Natural killer cell (primary cell): ENCODE measurements around the gene RXRA. TPM values are rescaled to one million over a fixed set of nuclear protein-coding genes. Genes with fewer than 3 reads are reported as not detected.
A peak's percentile ranks its signal among the peaks of the same experiment; 100 is the strongest.

Experiments
- ATAC-seq, 3 donors: fragments of 150-1000 bp in 2 of 3; fragments of 200-7000 bp in 1 of 3; cut with Tn5 transposase; 1 replicate in 1 of 3; 2 replicates in 2 of 3; pipeline ENCODE4 v1.10.0; 2021; ENCODE audit warnings: mild to moderate bottlenecking in 2 of 3, moderate library complexity in 2 of 3
- DNase-seq, 2 donors: peaks; one replicate each; pipeline versions ENCODE4 v3.0.0 to v3.0.0-alpha.2; 2013 to 2021; ENCODE audit warnings: mixed read lengths in 1 of 2
- H3K27ac ChIP-seq: one replicate; pipeline ENCODE4 v1.5.1; 2013; ENCODE audit warnings: mild to moderate bottlenecking, low read length
- H3K27me3 ChIP-seq: one replicate; pipeline ENCODE4 v1.6.1; 2013; ENCODE audit warnings: low read length; ENCODE audit not compliant: control insufficient read depth, insufficient read depth
- H3K36me3 ChIP-seq: one replicate; pipeline ENCODE4 v1.6.1; 2013; ENCODE audit warnings: low read length; ENCODE audit not compliant: control insufficient read depth, insufficient read depth
- H3K4me1 ChIP-seq: one replicate; pipeline ENCODE4 v1.6.1; 2013; ENCODE audit warnings: low read length; ENCODE audit not compliant: control insufficient read depth, insufficient read depth
- H3K4me3 ChIP-seq: one replicate; pipeline ENCODE4 v1.5.1; 2013; ENCODE audit warnings: low read length
- H3K9me3 ChIP-seq: one replicate; pipeline ENCODE4 v1.6.1; 2013; ENCODE audit warnings: low read length; ENCODE audit not compliant: control insufficient read depth, insufficient read depth
- H3K27ac Mint-ChIP-seq, 2 donors: one replicate each; pipeline ENCODE4 v1.8.0; 2022; ENCODE audit warnings: mild to moderate bottlenecking in 2 of 2, mixed read lengths in 2 of 2, moderate library complexity in 1 of 2
- H3K27me3 Mint-ChIP-seq, 2 donors: one replicate each; pipeline ENCODE4 v1.8.0; 2022; ENCODE audit warnings: low read depth in 2 of 2, mixed read lengths in 2 of 2
- H3K36me3 Mint-ChIP-seq: one replicate; pipeline ENCODE4 v1.8.0; 2022; ENCODE audit warnings: mixed read lengths
- H3K4me1 Mint-ChIP-seq, 2 donors: one replicate each; pipeline ENCODE4 v1.8.0; 2022; ENCODE audit warnings: mixed read lengths in 2 of 2
- H3K4me3 Mint-ChIP-seq: one replicate; pipeline ENCODE4 v1.8.0; 2022; ENCODE audit warnings: mild to moderate bottlenecking, moderate library complexity, mixed read lengths
- H3K9me3 Mint-ChIP-seq, 2 donors: one replicate each; pipeline ENCODE4 v1.8.0; 2022; ENCODE audit warnings: mixed read lengths in 2 of 2
- CTCF ChIP-seq: fragments of 200-600 bp; IDR thresholded peaks from one replicate; pipeline ENCODE4 v1.8.0; 2022; ENCODE audit warnings: antibody characterized with exemption
- WGBS: methylation state at CpG from one replicate; pipeline ENCODE4 v1.1.7; 2013; ENCODE audit warnings: missing lambda C conversion rate; ENCODE audit not compliant: insufficient coverage; 5-methylcytosine and 5-hydroxymethylcytosine counted together
- intact Hi-C: fragments of 100-400 bp; cut with micrococcal nuclease; formaldehyde crosslinking; loops from one replicate; pipeline ENCODE4 v1.14.2; 2022
- total RNA-seq, 4 donors: library from RNA; stranded (reverse); fragments of 120-200 nt in 1 of 4; gene quantifications; one replicate each; pipeline versions ENCODE4 v1.2.3 to v1.2.4, GENCODE V29; 2013 to 2022

RXRA gene
- total RNA-seq, 3 donors from 2014 or later (not counting 1 experiment from before 2014, with no cell fraction given), result 30.9 to 64.1 (median 42.2) TPM

- Histone ChIP-seq H3K9me3 (no peaks in the 10 kb centered on the region), H3K4me1 (peaks cover 5% of the 10 kb centered on the region), H3K36me3 (no peaks in the 10 kb centered on the region), H3K27ac (no peak overlapping the region), H3K27me3 (no peaks in the 10 kb centered on the region), H3K4me3 (no peak overlapping the region)
- no peak for DNase-seq
- Mint-ChIP-seq H3K4me3 (no peak overlapping the region), H3K9me3 (no peaks in the 10 kb centered on the region), H3K4me1 (peaks cover 0 to 7% of the 10 kb centered on the region in 2 donors), H3K27ac (no peak overlapping the region), H3K27me3 (no peaks in the 10 kb centered on the region), H3K36me3 (no peaks in the 10 kb centered on the region)
- 92% methylated on average over 8 of the region's 8 CpGs for WGBS
- intact Hi-C loops, result no loop called here
- no peak for ATAC-seq
- no peak for TF ChIP-seq CTCF
Measured at GRCh38 chr9:134355158-134355557, 28.9 kb downstream of the RXRA start.

- H3K27me3 ChIP-seq, result no peaks in the 10 kb centered on the region
- Mint-ChIP-seq H3K36me3 (no peaks in the 10 kb centered on the region), H3K9me3 (no peaks in the 10 kb centered on the region), H3K27ac (no peak overlapping the region), H3K27me3 (no peaks in the 10 kb centered on the region), H3K4me3 (no peak overlapping the region), H3K4me1 (peaks cover 0 to 11% of the 10 kb centered on the region in 2 donors)
- H3K36me3 ChIP-seq, result no peaks in the 10 kb centered on the region
- no peak for ATAC-seq
- WGBS, result 87% methylated on average over 15 of the region's 15 CpGs
- no peak for DNase-seq
- intact Hi-C loops, result no loop called here
- H3K4me1 ChIP-seq, result peaks cover 5% of the 10 kb centered on the region
- no peak overlapping the region for H3K4me3 ChIP-seq
- no peaks in the 10 kb centered on the region for H3K9me3 ChIP-seq
- no peak overlapping the region for H3K27ac ChIP-seq
- no peak for TF ChIP-seq CTCF
Measured at GRCh38 chr9:134355561-134356279, 29.5 kb downstream of the RXRA start.

GRCh38 chr9:134356496-134357470 lies 30.5 kb downstream of the RXRA start:
- no peaks in the 10 kb centered on the region for H3K27me3 ChIP-seq
- no peak overlapping the region for H3K4me3 ChIP-seq
- no peaks in the 10 kb centered on the region for H3K27me3 Mint-ChIP-seq
- peaks cover 0 to 7% of the 10 kb centered on the region in 2 donors for H3K4me1 Mint-ChIP-seq
- DNase-seq (no peak), ATAC-seq (peak in 1 of 3 donors; percentile 68)
- WGBS, result 83% methylated on average over 28 of the region's 29 CpGs
- H3K27ac Mint-ChIP-seq, result no peak overlapping the region
- no peaks in the 10 kb centered on the region for H3K9me3 Mint-ChIP-seq
- no peak overlapping the region for H3K27ac ChIP-seq
- H3K4me3 Mint-ChIP-seq, result no peak overlapping the region
- H3K4me1 ChIP-seq, result peaks cover 5% of the 10 kb centered on the region
- H3K36me3 ChIP-seq, result no peaks in the 10 kb centered on the region
- intact Hi-C loops, result no loop called here
- no peaks in the 10 kb centered on the region for H3K36me3 Mint-ChIP-seq
- no peaks in the 10 kb centered on the region for H3K9me3 ChIP-seq
- no peak for TF ChIP-seq CTCF
